ENCODE results near the gene AQP9. TPM values are rescaled to one million over a fixed set of nuclear protein-coding genes. Genes with fewer than 3 reads are reported as not detected.

AQP9 gene
- total and polyA plus RNA-seq, 2 experiments from 2014 or later: 0.57 to 0.60 TPM

DNA sequence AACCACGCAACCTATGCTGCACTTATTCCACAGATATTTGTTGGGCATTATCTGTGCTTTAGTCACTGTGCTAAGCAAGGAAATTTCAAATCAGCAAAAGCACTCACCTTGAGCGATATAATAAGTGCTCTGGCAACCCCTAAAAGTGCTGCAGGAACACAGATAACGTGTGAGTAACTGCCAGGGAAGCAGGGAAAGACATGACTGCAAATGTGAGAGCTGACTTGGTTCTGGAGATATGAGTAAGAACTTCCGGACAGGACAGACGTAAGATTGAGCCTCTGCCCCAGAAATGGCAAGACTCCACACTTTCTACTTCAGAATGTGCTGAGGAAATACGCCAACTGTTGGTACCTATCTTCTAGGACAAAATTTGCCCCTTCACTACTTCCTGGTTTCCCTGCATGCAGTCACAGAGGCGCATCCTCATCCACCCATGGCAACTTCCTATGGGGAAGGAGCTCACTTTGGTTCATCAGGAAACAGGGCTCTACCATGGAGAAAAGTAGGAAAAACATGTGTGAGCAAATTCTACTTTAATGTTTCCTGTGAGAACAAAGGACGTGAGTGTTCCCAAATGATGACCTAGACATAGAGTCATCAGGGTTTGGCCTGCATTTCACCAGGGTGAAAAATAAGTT, 41.7 kb downstream of the AQP9 start:
- Histone ChIP-seq H2AFZ (no peak overlapping the region), H3K4me2 (no peak overlapping the region), H3K27ac (no peak overlapping the region), H3K27me3 (peaks cover 11% of the 10 kb centered on the region), H3K9me3 (ENCODE audit: low read depth) (no peaks in the 10 kb centered on the region), H3K9me2 (replicated peaks; ENCODE audit: insufficient read depth) (no peaks in the 10 kb centered on the region), H3K4me1 (ENCODE audit: insufficient read depth) (no peaks in the 10 kb centered on the region), H3K4me3 (no peak overlapping the region), H4K20me1 (ENCODE audit: insufficient read depth, poor library complexity, severe bottlenecking) (no peaks in the 10 kb centered on the region), H3K79me2 (no peaks in the 10 kb centered on the region), H3K36me3 (replicated peaks; ENCODE audit: insufficient read depth, low read depth) (no peaks in the 10 kb centered on the region)
- 86% methylated on average over 8 of the region's 8 CpGs for WGBS (ENCODE audit: low lambda C conversion rate, missing lambda C conversion rate)
- DNase-seq (ENCODE audit: low spot score): no peak
- no peak for TF ChIP-seq EZH2phosphoT487 (IDR thresholded peaks at IDR 0.05; ENCODE audit: low read depth, severe bottlenecking, unreplicated experiment)
- TF ChIP-seq, protein P1, sequence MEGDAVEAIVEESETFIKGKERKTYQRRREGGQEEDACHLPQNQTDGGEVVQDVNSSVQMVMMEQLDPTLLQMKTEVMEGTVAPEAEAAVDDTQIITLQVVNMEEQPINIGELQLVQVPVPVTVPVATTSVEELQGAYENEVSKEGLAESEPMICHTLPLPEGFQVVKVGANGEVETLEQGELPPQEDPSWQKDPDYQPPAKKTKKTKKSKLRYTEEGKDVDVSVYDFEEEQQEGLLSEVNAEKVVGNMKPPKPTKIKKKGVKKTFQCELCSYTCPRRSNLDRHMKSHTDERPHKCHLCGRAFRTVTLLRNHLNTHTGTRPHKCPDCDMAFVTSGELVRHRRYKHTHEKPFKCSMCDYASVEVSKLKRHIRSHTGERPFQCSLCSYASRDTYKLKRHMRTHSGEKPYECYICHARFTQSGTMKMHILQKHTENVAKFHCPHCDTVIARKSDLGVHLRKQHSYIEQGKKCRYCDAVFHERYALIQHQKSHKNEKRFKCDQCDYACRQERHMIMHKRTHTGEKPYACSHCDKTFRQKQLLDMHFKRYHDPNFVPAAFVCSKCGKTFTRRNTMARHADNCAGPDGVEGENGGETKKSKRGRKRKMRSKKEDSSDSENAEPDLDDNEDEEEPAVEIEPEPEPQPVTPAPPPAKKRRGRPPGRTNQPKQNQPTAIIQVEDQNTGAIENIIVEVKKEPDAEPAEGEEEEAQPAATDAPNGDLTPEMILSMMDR (IDR thresholded peaks at IDR 0.05; ENCODE audit: poor library complexity): no peak
- no peak for TF ChIP-seq EZH2 (IDR thresholded peaks at IDR 0.05; ENCODE audit: borderline replicate concordance)

DNA sequence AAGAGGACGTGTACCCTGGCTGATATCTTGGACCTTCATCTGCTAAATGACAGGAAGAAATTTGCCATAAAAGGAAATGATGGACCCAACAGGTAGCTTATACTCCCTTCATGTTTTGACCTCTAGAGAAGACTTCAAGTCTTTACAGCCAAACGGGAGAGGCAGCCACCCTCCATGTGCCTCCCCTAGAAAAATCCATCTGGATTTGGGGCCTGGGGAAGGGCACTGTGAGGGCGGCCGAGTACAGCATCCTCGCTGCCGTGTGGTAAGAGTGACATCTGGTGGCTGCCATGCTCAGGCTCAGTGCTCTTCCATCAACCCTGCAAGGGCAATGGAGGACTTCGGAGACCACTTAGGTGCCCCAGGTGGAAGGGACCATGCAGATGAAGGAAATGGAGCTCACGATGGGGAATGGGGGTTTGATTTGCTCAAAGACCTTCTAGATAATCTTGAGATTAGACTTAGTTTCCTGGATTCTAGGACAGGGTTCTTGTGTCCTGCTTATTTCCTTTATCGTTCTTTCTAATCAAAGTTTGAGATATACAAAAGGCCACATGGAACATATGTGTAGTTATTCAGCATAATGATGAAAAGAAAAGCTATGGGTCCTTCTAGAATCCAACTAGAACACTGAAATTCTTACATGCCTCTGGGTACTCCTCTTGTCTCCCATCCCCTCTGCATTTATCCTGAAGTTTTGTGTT, 44.4 kb downstream of the AQP9 start:
- peak; percentile 69 for DNase-seq (ENCODE audit: low spot score)
- H4K20me1 ChIP-seq (ENCODE audit: insufficient read depth, poor library complexity, severe bottlenecking): no peaks in the 10 kb centered on the region
- H3K27me3 ChIP-seq: peaks cover 20% of the 10 kb centered on the region
- no peaks in the 10 kb centered on the region for H3K4me1 ChIP-seq (ENCODE audit: insufficient read depth)
- no peak overlapping the region for H3K4me2 ChIP-seq
- WGBS (ENCODE audit: low lambda C conversion rate, missing lambda C conversion rate): 17% methylated on average over 9 of the region's 9 CpGs
- no peak overlapping the region for H3K4me3 ChIP-seq
- no peaks in the 10 kb centered on the region for H3K36me3 ChIP-seq (replicated peaks; ENCODE audit: insufficient read depth, low read depth)
- H3K79me2 ChIP-seq: no peaks in the 10 kb centered on the region
- TF ChIP-seq EZH2 (IDR thresholded peaks at IDR 0.05; ENCODE audit: borderline replicate concordance) (no peak), EZH2phosphoT487 (IDR thresholded peaks at IDR 0.05; ENCODE audit: low read depth, severe bottlenecking, unreplicated experiment) (no peak)
- TF ChIP-seq, protein P1 (IDR thresholded peaks at IDR 0.05; ENCODE audit: poor library complexity): peak; percentile 90
- H3K27ac ChIP-seq: no peak overlapping the region
- H3K9me3 ChIP-seq (ENCODE audit: low read depth): no peaks in the 10 kb centered on the region
- no peak overlapping the region for H2AFZ ChIP-seq
- no peaks in the 10 kb centered on the region for H3K9me2 ChIP-seq (replicated peaks; ENCODE audit: insufficient read depth)

DNA sequence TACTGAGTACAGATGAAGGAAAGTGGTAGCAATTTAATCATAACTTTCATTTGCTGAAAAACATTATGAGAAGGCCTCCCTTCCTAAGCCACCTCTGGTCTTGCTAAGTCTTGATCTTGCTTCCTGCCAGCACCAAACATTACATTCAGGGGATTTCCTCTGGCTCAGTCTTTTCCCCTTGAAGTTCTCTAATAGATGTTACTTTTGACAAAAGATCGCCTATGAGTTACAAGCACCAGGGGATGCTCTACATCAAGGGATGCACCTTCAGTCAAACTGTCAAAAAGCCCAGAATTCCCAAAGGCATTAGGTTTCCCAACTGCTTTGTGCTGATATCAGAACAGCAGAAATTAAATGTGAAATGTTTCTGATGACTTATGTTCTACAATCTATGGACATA, 47.3 kb downstream of the AQP9 start:
- Histone ChIP-seq H3K27ac (no peak overlapping the region), H3K4me2 (no peak overlapping the region), H3K9me2 (replicated peaks; ENCODE audit: insufficient read depth) (no peaks in the 10 kb centered on the region), H3K4me3 (no peak overlapping the region), H3K4me1 (ENCODE audit: insufficient read depth) (no peaks in the 10 kb centered on the region), H3K27me3 (peaks cover 20% of the 10 kb centered on the region), H4K20me1 (ENCODE audit: insufficient read depth, poor library complexity, severe bottlenecking) (no peaks in the 10 kb centered on the region), H3K36me3 (replicated peaks; ENCODE audit: insufficient read depth, low read depth) (no peaks in the 10 kb centered on the region), H3K79me2 (no peaks in the 10 kb centered on the region), H3K9me3 (ENCODE audit: low read depth) (no peaks in the 10 kb centered on the region), H2AFZ (no peak overlapping the region)
- TF ChIP-seq, protein P1 (IDR thresholded peaks at IDR 0.05; ENCODE audit: poor library complexity): no peak
- TF ChIP-seq EZH2phosphoT487 (IDR thresholded peaks at IDR 0.05; ENCODE audit: low read depth, severe bottlenecking, unreplicated experiment) (no peak), EZH2 (IDR thresholded peaks at IDR 0.05; ENCODE audit: borderline replicate concordance) (no peak)
- 92% methylated on average over 1 of the region's 1 CpG for WGBS (ENCODE audit: low lambda C conversion rate, missing lambda C conversion rate)
- DNase-seq (ENCODE audit: low spot score): no peak

All from hepatocyte (in vitro differentiated cells).